Amygdala (tissue), 56 donors: ENCODE results near the gene AKR1D1.

Experiments
- DNase-seq, 56 donors: peaks; one replicate each; lab custom pipeline; 2025; lab: John Stamatoyannopoulos, UW

Gene AKR1D1

GRCh38 chr7:138158739-138159528, 82.7 kb downstream of the AKR1D1 start:
- DNase-seq = no peak

GRCh38 chr7:138161600-138162081, 85.4 kb downstream of the AKR1D1 start:
- peak in 55 of 56 donors; percentile 1 to 82 (median 49) for DNase-seq

DNA sequence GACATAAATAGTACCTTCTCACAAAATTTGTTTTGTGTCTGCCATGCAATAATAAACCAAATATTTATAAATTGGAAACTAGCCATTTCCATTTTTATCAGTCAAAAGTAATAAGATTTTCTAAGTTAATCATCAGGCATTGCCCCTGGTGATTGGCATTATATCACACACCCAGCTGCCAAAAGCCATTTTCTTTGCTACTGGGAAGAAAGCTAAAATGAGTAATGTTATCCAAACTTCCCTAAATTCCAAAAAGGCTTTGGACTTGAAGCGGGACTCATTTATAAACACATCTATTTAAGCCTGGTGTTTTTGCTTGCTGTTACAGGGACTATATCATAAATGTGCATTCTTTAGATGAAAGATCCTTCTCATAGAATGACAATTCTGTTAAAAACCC, 86.0 kb downstream of the AKR1D1 start:
- no peak for DNase-seq

GRCh38 chr7:138163800-138164199, 87.5 kb downstream of the AKR1D1 start:
- no peak for DNase-seq

DNA sequence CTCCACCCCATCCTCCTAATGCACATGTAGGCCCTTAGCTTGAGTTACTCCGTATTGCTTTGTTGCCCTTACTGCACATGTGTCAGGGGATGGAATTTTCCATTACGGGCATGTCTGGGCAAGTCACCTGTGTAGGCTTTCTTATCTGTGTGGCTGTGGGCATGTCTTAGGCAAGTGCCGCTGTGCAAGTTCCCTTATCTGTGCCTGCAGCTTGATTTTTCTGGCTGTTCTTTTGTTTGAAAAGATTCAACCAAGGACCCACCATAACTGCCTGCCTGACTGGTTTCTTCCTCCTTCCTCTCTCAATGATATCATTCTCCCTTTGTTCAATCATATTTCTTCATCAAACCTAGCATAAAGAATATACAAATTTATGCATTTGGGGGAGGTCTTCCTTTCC, 88.5 kb downstream of the AKR1D1 start:
- DNase-seq = no peak

DNA sequence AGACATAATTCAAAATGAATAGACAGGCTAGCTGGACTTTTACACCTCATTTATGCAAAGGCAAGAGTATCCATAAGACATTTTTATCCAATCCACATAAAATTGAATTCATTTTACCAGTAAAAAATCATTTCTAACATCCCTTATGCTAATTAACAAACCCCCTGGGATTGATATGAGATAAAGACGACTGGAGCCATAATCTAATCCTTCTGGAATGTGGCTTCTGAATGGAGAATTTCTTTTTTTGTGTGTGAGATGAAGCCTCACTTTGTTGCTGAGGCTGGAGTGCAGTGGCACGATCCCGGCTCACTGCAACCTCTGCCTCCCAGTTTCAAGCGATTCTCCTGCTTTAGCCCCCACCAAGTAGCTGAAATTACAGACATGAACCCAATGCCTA, 90.4 kb downstream of the AKR1D1 start:
- DNase-seq = no peak

DNA sequence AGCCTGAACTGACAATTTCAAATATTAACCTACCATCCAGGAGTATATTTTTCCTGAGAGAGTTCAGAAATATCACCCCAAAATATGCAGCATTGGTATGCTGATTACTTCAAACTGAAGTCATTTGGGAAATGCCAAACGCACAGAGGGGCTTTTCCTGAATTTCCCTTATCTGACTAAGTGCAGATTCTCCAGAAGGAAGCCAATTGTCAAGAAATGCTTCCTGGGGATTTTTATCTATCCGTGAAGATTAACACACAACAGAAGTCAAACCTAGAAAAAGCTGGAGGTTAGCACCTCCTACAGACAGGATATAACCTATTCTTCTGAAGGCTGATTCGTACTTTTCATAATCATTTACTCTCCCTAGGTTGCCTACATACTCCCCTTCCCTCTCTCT, 91.0 kb downstream of the AKR1D1 start:
- no peak for DNase-seq

DNA sequence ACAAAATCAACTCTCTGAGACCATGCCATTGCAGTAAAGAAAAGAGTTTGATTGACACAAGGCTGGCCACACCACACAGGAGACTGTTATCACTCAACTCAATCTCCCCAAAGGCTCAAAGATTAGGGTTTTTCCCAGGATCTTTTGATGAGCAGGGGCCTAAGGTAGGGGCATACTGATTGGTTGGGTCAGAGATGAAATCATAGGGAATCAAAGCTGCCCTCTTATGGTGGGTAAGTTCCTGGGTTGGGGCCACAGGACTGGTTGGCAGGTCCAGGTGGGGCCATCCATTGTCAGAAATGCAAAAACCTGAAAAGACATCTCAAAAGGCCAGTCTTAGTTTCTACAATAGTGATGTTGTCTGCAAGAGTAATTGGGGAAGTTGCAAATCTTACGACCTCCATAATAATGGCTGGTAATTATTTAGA, 91.6 kb downstream of the AKR1D1 start:
- no peak for DNase-seq
